Measurements from ENCODE around the gene BCKDHB.

DNA sequence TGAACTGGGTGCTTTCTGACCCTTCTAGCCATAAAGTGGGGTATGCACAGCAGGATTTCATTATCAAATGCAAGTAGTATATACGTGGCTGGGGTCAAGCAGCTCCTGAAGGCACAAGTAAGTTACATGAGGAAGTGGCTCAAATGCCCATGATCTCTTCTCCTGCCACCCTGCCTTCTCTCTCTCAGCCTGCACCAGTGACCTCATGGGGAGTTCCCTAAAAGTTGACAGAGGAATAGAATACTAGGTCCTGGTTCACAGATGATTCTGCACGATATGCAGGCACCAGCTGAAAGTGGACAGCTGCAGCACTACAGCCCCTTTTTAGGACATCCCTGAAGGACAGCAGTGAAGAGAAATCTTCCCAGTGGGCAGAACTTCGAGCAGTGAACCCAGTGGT lies 282.0 kb downstream of the BCKDHB start:
- TF ChIP-seq POLR2A (IDR thresholded peaks at IDR 0.05) = no peak
- TF ChIP-seq, protein P1, sequence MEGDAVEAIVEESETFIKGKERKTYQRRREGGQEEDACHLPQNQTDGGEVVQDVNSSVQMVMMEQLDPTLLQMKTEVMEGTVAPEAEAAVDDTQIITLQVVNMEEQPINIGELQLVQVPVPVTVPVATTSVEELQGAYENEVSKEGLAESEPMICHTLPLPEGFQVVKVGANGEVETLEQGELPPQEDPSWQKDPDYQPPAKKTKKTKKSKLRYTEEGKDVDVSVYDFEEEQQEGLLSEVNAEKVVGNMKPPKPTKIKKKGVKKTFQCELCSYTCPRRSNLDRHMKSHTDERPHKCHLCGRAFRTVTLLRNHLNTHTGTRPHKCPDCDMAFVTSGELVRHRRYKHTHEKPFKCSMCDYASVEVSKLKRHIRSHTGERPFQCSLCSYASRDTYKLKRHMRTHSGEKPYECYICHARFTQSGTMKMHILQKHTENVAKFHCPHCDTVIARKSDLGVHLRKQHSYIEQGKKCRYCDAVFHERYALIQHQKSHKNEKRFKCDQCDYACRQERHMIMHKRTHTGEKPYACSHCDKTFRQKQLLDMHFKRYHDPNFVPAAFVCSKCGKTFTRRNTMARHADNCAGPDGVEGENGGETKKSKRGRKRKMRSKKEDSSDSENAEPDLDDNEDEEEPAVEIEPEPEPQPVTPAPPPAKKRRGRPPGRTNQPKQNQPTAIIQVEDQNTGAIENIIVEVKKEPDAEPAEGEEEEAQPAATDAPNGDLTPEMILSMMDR (IDR thresholded peaks at IDR 0.05 in 8 of 11, conservative IDR thresholded peaks at IDR 0.05 in 3 of 11) = no peak
